HG03439 (cell line): ENCODE measurements around the gene SRSF5.

ENCODE experiments used
- ATAC-seq: cut with Tn5 transposase; IDR thresholded peaks from one replicate; pipeline ENCODE4 v1.9.1; 2021; ENCODE audit warnings: mild to moderate bottlenecking, moderate library complexity; ENCODE audit not compliant: unreplicated experiment

Gene SRSF5

GRCh38 chr14:69769623-69770022 is 2.7 kb downstream of the SRSF5 start:
- ATAC-seq = no peak

DNA sequence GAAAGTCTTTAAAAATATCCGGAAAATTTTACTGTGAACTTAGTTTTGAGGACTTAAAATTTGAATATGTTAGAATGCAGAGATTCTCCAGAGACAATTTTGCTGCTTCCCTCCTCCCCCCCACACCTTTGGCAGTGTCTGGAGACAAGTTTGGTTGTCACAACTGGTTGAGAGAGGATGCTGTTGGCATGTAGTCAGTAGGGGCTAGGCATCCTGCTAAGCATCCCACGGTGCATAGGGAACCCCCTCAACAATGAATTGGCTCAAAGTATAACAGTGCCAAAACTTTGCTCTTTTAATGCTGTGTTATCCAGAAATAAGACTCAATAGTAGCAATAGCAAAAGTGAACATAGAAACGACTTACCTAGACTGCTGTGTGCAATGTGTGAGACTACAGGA is 3.6 kb downstream of the SRSF5 start:
- ATAC-seq = no peak

DNA sequence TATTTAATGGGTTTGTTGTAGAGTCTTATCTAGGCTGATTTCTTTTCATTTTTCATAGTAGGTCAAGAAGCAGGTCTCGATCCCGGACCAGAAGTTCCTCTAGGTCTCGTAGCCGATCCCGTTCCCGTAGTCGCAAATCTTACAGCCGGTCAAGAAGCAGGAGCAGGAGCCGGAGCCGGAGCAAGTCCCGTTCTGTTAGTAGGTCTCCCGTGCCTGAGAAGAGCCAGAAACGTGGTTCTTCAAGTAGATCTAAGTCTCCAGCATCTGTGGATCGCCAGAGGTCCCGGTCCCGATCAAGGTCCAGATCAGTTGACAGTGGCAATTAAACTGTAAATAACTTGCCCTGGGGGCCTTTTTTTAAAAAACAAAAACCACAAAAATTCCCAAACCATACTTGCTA is 4.2 kb downstream of the SRSF5 start:
- ATAC-seq = no peak

GRCh38 chr14:69772082-69773017 is 5.4 kb downstream of the SRSF5 start:
- no peak for ATAC-seq

DNA sequence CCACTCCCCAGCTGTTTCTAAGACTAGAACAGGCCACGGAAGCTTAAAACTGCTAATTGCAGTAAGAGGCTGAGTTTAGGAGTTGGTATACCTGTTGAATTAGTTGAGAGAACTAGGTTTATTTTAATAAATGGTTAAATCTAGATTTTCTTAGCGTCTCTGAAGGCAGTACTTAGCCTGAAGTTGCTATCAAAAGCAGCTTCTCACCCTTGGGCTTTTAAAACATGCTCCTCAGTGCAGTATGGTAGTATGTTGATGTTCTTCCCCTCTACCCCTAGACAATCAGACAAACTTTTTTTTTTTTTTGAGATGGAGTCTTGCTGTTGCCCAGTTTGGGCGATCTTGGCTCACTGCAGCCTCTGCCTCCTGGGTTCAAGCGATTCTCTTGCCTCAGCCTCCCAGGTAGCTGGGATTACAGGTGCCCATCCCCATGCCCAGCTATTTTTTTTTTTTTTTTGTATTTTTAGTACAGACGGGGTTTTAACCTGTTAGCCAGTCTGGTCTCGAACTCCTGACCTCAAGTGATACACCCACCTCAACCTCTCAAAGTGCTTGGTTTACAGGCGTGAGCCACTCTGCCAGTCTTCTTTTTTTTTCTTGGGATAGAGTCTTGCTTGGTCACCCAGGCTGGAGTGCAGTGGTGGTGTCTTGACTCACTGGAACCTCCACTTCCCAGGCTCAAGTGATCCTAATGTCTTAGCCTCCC is 6.8 kb downstream of the SRSF5 start:
- no peak for ATAC-seq

DNA sequence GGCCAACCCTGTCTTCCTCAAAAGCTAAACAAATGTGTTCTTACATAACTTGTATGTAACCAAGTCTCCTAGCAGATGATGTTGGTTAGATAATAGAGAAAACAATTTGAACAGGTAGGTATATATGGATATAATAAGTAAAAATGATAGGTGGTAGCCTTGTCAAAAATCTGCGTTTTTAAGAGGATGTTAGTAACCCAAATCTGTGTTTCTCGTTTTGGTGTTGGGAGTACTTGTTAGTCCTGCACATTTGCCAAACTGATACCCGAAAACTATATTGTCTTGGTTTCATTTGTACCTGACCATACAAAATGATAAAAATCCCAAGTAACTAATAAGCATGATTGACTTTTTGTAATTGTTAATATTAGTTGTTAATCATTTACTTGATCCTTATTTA is 8.1 kb downstream of the SRSF5 start:
- ATAC-seq = no peak

DNA sequence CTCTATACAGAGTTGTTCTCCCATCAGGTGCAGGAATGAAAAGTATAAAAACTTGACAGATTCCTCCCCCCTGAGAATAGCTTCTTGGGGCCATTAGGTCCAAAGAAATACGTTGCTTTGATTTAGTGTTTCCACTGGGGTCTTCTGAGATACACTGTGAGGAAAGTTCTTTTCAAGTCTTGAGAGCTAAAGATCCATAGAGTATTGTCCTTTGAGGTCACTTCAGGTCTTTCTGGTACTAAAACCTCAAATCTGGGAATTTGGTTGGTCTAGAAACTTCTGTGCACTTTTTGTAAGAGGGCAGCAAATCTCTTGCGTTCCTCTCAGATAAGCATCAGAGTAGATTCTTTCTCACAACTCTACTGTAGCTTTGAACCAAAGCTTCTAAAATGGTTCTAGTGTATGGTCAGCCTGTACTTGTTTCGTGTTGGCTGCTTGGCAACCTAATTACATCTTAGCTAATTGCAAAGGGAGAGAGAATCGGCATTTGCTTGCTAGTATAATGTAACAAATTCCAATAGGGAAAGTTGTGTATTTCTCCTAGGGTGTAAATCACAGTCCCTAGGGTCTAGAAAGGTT is 10.0 kb downstream of the SRSF5 start:
- no peak for ATAC-seq

DNA sequence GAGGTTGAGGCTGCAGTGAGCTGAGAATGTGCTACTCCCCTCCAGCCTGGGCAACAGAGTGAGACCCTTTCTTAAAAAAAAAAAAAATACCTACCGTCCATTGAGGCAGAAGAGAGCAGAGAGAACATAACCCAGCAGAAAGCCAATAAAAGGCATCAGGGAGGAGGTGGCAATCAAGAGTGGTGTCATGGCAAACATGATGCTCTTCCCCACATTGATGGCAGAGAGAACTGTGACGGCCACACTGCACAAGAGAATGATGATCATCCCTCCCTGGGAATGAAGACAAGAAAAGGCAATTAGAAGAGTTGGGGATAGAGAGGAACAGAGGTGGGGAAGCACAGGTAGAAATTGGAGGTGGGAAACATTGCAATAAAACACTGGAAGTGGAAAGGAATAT is 12.1 kb downstream of the SRSF5 start:
- ATAC-seq = no peak

- ATAC-seq = no peak
Observed at GRCh38 chr14:69780092-69780491, 13.2 kb downstream of the SRSF5 start.

DNA sequence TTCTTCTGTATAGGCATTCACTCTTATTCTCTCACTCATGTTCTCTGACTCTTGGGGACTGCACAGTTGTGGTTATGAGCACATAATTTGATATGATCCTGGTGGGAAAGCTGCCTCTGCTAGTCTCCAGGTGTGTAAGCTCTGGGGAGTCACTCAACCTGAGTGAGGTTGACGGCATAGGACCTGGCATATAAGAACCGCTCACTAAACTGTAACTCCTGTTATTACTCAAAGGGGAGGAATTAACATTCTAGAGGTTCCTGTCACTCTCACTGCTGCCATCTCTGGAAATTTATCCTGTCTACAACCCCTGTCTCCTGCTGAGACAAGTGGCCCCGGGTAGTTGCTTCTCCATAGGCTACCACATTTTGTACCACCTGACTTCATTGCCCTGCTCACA is 14.0 kb downstream of the SRSF5 start:
- ATAC-seq = no peak

- no peak for ATAC-seq
Observed at GRCh38 chr14:69784942-69785341, 18.0 kb downstream of the SRSF5 start.

- ATAC-seq = no peak
Observed at GRCh38 chr14:69786603-69787002, 19.7 kb downstream of the SRSF5 start.

DNA sequence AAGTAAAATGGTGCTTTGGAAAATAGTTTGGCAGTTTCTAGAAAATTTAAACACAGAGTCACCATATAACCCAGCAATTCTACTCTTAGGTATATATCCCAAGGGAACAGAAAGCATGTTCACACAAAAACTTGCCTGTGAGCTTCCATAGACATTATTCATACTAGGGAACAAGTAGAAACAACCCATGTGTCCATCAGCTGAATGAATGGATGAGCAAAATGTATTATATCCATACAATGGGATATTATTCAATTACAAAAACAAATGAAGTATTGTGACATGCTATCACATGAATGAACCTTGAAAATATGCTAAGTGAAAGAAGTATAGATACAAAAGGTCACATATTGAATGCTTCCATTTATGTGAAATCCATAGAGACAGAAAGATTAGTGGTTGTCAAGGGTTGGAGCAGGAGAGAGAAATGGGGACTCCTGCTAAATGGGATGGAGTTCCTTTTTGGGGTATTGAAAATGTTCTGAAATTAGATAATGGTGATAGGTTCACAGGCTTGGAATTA is 22.2 kb downstream of the SRSF5 start:
- no peak for ATAC-seq

DNA sequence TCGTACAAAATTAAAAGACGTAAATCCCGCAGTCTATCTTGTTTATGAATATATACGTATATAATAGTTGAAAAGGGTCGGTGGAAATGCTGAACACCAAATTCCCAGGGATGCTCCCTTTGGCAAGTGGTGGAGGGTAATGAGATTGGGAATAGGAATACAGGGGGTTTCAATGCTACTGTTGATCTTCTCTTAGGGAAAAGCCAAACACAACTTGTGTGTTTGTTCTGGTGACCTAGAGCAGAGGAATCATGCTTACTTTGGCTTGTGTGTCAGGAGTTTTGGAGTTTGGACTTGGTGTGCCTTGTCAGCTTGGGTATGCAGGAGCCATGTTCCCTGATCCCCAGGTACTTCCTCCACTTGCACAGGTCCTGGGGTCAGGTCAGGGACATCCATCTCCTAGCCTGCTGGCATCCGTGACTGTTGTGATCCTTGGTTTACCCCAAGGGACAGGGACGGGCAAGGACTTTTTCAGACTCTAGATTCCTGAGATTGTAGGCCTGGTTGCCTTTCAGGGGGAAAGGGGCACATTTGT is 26.0 kb downstream of the SRSF5 start:
- no peak for ATAC-seq

DNA sequence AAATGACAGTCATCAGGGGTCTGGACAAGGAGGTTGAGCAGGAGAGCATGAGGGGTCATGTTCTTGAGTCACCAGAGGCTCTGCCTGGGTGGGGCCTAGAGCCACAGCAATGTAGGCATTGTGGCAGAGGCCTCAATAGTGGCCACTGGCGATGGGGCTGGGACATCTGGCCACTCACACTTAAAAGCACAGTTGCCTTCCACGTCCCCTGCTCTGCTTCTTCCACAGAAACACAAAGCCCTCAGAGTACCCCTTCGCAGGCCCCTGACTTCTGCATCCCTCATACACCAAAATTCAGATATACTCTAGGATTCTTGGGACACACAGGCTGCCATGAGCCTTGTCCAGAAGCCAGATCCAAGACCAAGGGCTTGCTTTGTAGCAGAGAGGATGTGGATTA is 27.8 kb downstream of the SRSF5 start:
- no peak for ATAC-seq

GRCh38 chr14:69795691-69796090 is 28.7 kb downstream of the SRSF5 start:
- ATAC-seq = no peak

DNA sequence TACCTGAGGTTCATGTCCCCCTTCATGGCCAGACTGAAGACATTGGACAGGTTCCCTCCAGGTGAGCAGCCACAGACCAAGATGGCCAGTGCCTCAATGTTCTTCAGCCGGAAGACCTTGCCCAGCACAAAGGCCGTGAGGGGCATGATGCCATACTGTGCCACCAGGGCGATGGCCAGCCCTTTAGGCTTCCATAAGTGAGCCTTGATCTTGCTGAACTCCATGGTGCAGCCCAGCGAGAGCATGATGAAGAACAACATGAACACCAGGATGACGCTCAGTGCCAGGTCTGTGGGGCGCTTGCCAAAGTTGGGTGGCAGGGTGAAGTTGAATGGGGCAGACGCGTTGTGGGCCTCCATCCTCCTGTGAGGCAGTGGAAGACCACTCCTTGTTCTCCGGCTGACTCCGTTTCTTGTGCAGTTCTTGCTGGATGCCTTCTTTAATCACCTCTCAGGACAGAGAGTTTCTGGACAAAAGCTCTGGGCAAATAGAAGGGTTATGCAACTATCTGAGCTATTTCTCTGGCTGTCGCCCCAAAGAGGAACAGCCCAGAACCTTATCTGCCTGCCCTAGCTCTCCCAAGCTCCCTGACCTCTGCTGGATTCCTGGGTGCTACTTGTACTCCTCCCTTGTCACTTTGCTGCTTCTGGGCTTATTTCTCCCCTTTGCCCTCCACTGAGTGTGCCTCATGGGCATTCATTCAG is 30.0 kb downstream of the SRSF5 start, which contains the start of gene SLC10A1:
TSS of gene SLC10A1 (minus strand) at position 445 of the 704 bp plus-strand sequence. CDS start at position 359, 86 bp downstream.
- ATAC-seq = no peak

- no peak for ATAC-seq
Observed at GRCh38 chr14:69797573-69798338, 30.8 kb downstream of the SRSF5 start.

- no peak for ATAC-seq
Observed at GRCh38 chr14:69798339-69798735, 31.4 kb downstream of the SRSF5 start.

DNA sequence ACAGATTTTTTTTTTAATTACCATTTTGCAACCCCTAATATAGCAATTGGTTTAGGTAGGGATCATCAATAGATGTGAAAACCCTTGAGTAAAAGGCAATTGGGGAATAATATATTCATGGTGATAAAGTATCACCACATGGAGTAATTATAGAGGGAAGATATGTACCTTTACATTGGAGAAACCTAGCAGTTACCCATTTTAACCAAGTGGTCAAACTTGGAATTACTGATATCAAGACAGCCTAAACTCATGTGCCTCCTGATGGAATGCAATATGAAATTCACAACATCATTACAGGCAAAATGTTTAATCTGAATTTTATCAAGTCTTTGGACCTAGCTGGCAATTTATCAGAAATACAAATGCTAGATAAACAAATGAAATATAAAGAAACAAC is 36.8 kb downstream of the SRSF5 start:
- ATAC-seq = no peak
